ENCODE measurements around the gene PPP1R12B. TPM values are rescaled to one million over a fixed set of nuclear protein-coding genes. Genes with fewer than 3 reads are reported as not detected.

The PPP1R12B gene
- polyA plus RNA-seq, 1 experiment = 38.6 TPM

DNA sequence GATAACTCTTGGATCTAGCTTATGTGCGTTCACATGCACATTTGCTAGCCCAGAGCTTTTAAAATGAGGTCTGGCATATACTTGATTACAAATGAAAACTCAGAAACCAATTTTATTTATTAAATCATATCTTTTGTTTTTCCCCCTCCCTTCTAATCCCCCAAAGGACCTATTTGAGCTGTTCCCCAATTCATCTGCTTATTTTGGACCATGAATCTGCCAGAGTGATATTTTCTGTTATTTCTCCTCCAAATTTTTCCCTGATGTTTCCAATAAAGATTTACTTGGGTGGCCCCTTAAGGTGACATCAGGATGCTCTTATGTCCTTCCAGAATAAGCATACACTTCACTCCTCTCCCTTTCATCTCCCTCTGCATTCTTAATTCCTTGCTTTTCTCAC, 238.4 kb downstream of the PPP1R12B start:
- Histone ChIP-seq H3K27me3 (ENCODE audit: control insufficient read depth, insufficient read depth, low read length) (no peaks in the 10 kb centered on the region), H3K27ac (ENCODE audit: low read depth, low read length) (no peak overlapping the region), H3K4me3 (ENCODE audit: low read depth, low read length) (no peak overlapping the region), H3K9me3 (ENCODE audit: control insufficient read depth, insufficient read depth, low read length) (no peaks in the 10 kb centered on the region; the same call in 1 of the 2 replicates)
- TF ChIP-seq, protein P1, sequence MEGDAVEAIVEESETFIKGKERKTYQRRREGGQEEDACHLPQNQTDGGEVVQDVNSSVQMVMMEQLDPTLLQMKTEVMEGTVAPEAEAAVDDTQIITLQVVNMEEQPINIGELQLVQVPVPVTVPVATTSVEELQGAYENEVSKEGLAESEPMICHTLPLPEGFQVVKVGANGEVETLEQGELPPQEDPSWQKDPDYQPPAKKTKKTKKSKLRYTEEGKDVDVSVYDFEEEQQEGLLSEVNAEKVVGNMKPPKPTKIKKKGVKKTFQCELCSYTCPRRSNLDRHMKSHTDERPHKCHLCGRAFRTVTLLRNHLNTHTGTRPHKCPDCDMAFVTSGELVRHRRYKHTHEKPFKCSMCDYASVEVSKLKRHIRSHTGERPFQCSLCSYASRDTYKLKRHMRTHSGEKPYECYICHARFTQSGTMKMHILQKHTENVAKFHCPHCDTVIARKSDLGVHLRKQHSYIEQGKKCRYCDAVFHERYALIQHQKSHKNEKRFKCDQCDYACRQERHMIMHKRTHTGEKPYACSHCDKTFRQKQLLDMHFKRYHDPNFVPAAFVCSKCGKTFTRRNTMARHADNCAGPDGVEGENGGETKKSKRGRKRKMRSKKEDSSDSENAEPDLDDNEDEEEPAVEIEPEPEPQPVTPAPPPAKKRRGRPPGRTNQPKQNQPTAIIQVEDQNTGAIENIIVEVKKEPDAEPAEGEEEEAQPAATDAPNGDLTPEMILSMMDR (IDR thresholded peaks at IDR 0.05; ENCODE audit: low read depth, low read length) = no peak
- CTCF ChIA-PET = interaction anchor here (1.3 to 3.1 kb wide), 4 partner anchors 9 to 16 kb away, joined by 3 to 16 read pairs (median 6); no protein-coding TSS in a partner anchor
- DNase-seq (ENCODE audit: low read depth, low spot score) = no peak
- POLR2A ChIA-PET = interaction anchor here (0.6 to 1.3 kb wide), 2 partner anchors 9 to 982 kb away, joined by 4 to 5 read pairs; no protein-coding TSS in a partner anchor

DNA sequence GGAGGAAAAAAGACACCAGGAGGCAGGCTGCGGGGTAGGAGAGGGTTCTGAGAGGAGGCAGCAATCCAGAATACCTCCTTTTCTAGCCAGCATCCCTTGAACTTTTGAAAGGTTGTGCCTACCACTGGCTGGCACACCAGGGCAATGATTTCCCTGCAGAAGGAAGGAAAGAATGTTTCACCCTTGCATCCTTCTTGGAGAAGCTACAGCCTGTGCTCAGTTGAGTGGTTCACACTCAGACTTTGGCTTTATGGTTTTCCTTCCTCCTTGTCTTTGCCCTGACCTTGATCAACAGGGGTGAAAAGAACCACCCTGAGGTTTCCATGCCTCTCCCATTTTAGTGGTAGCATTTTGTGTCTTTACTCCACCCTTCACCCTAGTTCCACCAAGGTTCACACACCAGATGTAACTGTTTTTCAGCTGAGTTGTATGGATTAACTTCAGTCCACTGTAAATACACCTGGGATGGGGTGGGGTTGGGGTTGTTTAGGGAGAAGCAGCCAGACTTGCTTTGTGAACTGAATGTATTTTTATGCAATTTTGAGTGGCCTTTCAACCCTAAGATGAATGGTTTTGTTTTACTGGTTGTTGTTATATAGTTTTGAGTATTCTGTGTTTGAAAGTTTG, 239.5 kb downstream of the PPP1R12B start:
- DNase-seq (ENCODE audit: low read depth, low spot score) = no peak
- POLR2A ChIA-PET = no interaction called here
- CTCF ChIA-PET = interaction anchor here (1.1 to 3.1 kb wide), 4 partner anchors 12 to 16 kb away, joined by 3 to 16 read pairs (median 6); no protein-coding TSS in a partner anchor
- Histone ChIP-seq H3K27ac (ENCODE audit: low read depth, low read length) (peak overlapping the region; percentile 98), H3K9me3 (ENCODE audit: control insufficient read depth, insufficient read depth, low read length) (no peaks in the 10 kb centered on the region; the same call in 1 of the 2 replicates), H3K4me3 (ENCODE audit: low read depth, low read length) (no peak overlapping the region), H3K27me3 (ENCODE audit: control insufficient read depth, insufficient read depth, low read length) (no peaks in the 10 kb centered on the region)
- TF ChIP-seq, protein P1 (IDR thresholded peaks at IDR 0.05; ENCODE audit: low read depth, low read length) = no peak

DNA sequence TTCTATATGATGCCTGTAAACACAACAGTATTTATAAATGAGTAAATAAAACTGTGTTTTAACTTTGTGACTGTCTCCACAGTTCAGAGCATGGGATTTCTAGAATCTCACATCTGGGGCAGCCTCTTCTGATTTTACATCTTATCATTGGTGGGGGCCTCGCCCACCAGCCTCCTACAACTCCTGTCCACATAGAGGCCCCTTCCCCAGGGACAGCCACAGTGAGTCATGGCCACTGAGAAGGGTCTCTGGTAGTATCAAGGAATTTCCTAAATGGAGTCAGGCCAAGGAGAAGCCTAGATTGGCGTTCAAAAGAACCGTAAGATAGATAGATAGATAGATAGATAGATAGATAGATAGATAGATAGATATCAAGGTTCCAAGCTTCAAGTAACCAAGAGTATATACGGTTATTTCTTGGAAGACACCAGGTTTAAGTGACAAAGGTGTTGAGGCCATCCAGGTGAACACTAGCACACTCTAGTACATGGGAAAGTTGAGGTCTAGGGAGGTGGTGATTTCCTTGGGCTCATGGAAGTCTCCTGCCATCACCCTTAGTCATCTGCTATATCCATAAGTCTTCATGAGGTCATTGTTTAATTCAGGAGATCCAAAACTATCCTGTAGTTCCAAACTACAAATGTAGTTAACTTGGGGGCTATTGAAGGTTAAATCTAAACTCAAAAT, 240.1 kb downstream of the PPP1R12B start:
- no peaks in the 10 kb centered on the region for H3K27me3 ChIP-seq (ENCODE audit: control insufficient read depth, insufficient read depth, low read length)
- peak overlapping the region; percentile 98 for H3K27ac ChIP-seq (ENCODE audit: low read depth, low read length)
- H3K9me3 ChIP-seq (ENCODE audit: control insufficient read depth, insufficient read depth, low read length) = no peaks in the 10 kb centered on the region; the same call in 1 of the 2 replicates
- ChIA-PET POLR2A (interaction anchor here (1.2 to 1.5 kb wide), 2 partner anchors 9 to 11 kb away, joined by 4 to 33 read pairs; no protein-coding TSS in a partner anchor), CTCF (interaction anchor here (0.8 to 2.7 kb wide), 5 partner anchors 11 to 17 kb away, joined by 3 to 10 read pairs (median 3); no protein-coding TSS in a partner anchor)
- H3K4me3 ChIP-seq (ENCODE audit: low read depth, low read length) = no peak overlapping the region
- TF ChIP-seq, protein P1 (IDR thresholded peaks at IDR 0.05; ENCODE audit: low read depth, low read length) = no peak
- DNase-seq (ENCODE audit: low read depth, low spot score) = no peak

DNA sequence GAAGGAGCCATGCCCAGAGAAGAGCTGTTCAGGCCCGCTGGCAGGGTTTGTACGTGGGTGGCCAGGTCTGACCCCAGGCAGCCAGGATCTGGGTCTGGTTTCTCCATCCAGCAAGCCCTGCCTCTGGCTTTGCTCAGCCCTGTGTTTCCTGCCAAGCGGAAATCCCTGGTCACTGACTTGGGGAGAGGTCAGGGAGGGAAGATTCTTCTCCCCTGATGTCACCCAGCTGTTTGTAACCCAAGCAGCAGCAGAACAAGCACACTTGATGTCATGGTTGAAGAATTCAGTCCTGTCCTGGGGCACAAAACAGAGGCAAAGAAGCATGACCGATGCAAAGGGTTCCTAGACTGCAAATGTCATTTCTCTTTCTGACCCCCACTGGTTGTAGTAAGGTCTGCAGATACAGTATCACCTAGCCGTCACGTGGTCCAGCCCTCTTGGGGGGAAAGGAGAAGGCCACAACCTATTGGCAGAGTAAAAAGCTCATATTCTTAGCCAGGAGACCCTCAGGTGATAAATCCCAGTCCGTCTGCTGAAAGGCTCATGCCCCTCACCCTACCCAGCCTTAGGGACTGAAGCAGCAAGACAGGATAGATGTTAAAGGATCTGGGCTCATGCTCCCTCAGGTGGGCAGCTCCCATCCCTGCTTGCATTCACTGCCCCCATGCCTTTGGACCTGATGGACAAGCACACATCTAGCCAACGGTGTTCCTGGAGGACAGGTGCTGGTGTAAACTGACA, 240.9 kb downstream of the PPP1R12B start:
- ChIA-PET CTCF (interaction anchor here (0.8 to 2.7 kb wide), 4 partner anchors 11 to 17 kb away, joined by 3 to 10 read pairs (median 6); no protein-coding TSS in a partner anchor), POLR2A (interaction anchor here (1.2 to 1.5 kb wide), 2 partner anchors 10 to 12 kb away, joined by 4 to 33 read pairs; no protein-coding TSS in a partner anchor)
- TF ChIP-seq, protein P1 (IDR thresholded peaks at IDR 0.05; ENCODE audit: low read depth, low read length) = no peak
- H3K9me3 ChIP-seq (ENCODE audit: control insufficient read depth, insufficient read depth, low read length) = no peaks in the 10 kb centered on the region; the same call in 1 of the 2 replicates
- H3K4me3 ChIP-seq (ENCODE audit: low read depth, low read length) = no peak overlapping the region
- peak; percentile 99 for DNase-seq (ENCODE audit: low read depth, low spot score)
- H3K27ac ChIP-seq (ENCODE audit: low read depth, low read length) = peak overlapping the region; percentile 98
- H3K27me3 ChIP-seq (ENCODE audit: control insufficient read depth, insufficient read depth, low read length) = no peaks in the 10 kb centered on the region

Data from AG04450 (cell line).